Eye (tissue), 1 donor: ENCODE data around the gene VAMP4.
"Not testable (repeated sequence)": the region's sequence is repeated elsewhere in the genome, so short reads cannot be mapped to it uniquely, and the experiment has no call there.

Source experiments
- DNase-seq: peaks from one replicate; pipeline ENCODE4 v3.0.0-alpha.2; 2015

The VAMP4 gene

GRCh38 chr1:171683870-171684269, 58.0 kb downstream of the VAMP4 start:
- no peak for DNase-seq

DNA sequence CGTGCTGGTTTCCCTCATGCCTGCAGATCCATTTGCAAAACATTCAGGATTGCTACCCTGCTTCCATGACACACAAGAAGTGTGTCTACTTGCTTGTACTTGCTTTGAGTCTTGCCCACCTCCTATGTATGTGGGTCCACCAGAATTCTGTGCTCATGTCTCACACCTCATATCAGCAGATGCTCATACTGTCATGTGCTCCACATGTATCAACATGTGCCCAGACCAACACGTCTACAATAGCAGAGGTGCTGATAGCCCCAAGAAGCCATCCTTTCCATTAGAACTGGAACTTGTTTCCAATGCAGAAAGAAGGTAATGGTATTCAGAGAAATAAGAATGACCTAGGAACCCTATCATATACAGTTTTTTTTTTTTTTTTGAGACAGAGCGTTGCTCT, 61.5 kb downstream of the VAMP4 start:
- no peak for DNase-seq

- no peak for DNase-seq
Observed at GRCh38 chr1:171676823-171677222, 65.0 kb downstream of the VAMP4 start.

DNA sequence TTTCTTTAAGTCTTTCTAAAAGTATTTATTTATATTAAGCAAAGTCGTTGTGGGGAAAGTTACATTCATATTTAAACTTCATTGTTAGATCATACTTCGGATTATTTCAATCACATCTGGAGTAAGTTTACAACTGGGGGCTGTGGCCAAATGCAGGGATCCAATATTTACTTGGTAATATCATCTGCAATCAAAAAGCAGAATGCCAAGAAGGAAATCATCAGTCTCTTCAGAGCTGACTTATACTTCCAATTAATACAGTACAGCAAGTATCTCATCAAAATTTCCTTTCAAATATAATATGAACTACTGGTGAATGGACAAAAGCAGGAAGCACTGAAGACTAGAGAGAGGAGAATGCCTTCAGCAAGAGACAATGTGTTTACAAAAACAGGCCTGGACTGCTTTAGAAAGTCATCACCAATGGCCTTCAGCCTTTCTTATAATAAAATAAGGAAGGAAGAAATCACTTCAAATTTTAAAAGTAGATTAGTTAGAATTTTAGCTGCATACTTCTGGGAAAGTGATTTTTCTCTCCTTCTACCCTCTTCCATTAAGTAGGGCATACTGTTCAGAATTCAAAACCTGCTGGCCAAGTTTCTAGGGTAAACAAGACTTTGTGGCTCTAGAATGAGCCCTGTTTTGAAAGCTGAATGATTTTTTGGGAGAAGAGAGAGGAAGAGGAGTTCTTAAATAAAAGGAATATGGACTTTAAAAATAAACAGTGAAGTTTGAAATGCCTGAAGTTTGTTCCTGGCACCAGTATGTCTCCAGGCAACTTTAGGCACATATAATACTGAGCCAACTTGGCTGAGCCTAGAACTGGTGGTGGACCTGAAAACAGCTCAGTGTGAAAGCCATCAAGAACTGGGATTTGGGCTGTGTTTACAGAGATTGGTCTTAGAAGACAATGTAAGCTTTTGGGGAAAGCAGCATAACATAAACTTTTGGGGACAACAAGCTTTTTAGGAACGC, 67.1 kb downstream of the VAMP4 start:
- peak; percentile 45 for DNase-seq

DNA sequence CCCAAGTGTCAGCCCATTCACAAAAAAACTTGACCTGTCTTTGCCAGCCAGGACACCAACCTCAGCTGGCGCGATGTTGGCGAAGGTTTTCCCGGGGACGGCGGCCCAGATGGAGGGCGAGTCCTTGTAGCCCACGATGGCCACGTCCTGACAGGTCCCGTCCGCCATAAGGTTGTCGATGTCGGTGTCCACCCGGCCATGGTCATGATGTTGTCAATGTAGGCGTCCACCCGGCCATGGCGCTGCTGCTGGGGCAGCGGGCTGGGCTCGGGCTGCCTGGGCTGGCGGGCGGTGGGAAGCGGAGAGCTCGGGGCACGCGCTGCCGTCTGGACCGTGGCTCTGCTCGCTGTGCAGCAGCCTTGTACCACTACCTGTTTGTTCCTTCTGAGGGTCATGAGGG, 71.1 kb downstream of the VAMP4 start:
- no peak for DNase-seq

- DNase-seq, result no peak
Observed at GRCh38 chr1:171668372-171668771, 73.5 kb downstream of the VAMP4 start.

- DNase-seq, result no peak
Observed at GRCh38 chr1:171666114-171666769, 75.6 kb downstream of the VAMP4 start.

GRCh38 chr1:171664976-171665375, 76.9 kb downstream of the VAMP4 start:
- DNase-seq, result no peak

- no peak for DNase-seq
Observed at GRCh38 chr1:171663854-171664575, 77.8 kb downstream of the VAMP4 start.

GRCh38 chr1:171663036-171663853, 78.6 kb downstream of the VAMP4 start:
- DNase-seq, result no peak

- no peak for DNase-seq
Observed at GRCh38 chr1:171661076-171661650, 80.7 kb downstream of the VAMP4 start.

DNA sequence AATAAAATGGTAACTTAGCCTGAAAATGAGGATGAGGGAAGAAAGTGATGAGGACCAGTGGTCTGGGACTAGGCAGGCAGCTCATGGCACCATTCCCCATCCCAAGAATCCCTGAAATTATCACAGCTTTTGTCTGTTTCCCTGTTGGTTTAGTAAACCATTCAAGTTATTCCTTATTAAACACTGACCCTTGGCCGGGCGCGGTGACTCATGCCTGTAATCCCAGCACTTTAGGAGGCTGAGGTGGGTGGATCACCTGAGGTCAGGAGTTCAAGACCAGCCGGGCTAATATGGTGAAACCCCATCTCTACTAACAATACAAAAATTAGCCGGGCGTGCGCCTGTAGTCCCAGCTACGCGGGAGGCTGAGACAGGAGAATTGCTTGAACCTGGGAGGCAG, 85.7 kb downstream of the VAMP4 start:
- not testable (repeated sequence) for DNase-seq

- no peak for DNase-seq
Observed at GRCh38 chr1:171655746-171656116, 86.1 kb downstream of the VAMP4 start.

DNA sequence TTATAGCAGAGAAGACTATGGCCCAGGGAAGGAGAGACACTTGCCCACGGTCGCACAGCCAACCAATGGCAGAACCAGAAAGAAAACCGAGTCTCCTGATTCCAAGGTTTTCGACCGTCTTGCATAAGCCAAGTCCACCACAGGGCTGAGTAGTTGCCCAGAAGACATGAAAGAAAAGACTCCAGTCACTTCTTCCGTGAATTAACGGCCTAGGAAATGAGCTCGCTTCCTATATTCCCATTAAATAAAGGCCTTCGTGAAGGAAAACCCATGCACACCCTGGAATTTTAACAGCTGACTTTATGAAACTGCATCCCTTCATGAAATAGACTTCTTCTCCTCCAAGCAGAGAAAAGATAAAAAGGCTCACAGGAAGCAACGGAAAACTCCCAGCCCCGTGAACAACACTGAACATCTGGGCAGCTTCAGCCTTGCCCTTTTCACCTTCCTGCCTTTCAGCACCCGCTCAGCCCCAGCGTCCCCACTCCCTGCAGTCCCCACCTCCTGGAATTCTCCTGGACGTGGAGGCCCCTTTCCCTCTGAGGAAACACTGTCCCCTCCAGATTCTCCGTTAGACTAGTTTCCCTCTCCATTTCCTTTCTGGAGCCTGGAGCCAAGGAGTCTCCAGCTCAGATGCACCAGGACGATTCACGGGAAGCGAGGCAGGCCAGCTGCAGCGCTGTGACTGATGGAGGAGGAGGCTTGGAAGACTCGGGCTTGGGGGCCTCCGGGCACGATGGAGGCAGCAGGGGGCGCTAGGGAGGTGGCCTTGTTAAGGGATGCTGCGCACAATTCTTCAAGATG, 86.7 kb downstream of the VAMP4 start:
- DNase-seq, result peak; percentile 78

- peak; percentile 56 for DNase-seq
Observed at GRCh38 chr1:171654201-171654941, 87.5 kb downstream of the VAMP4 start.

DNA sequence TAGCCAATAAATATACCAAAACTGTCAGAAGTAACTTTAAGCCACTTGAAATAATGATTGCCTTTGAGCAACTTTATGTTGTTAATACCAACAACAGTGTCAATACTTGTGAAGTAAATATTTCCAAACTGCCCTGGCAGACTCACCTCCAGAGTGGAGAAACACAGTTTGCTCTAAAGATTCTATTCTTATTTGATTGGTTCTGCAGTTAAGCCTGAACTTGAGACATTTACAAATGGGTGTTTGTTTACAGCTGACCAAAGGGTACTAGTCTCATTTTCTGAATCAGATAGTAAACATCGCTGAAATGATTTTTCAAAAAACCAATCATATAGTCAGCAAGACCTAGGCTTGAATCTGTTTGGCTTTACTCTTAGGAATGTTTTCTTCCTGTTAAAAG, 88.1 kb downstream of the VAMP4 start:
- DNase-seq, result no peak

GRCh38 chr1:171652234-171652822, 89.5 kb downstream of the VAMP4 start, which contains the start of gene MYOC:
Gene MYOC, minus strand, starts transcription at chr1:171652688. Its CDS starts 77 bp downstream, at chr1:171652611.
- DNase-seq, result no peak
